Spleen (tissue), 11 donors: ENCODE data around the gene TMOD2. TPM values are rescaled to one million over a fixed set of nuclear protein-coding genes. Genes with fewer than 3 reads are reported as not detected.
A peak's percentile ranks its signal among the peaks of the same experiment; 100 is the strongest.

Source experiments
- DNase-seq: peaks from one replicate; pipeline ENCODE4 v3.0.0-alpha.2; 2020
- H3K27ac ChIP-seq, 8 donors: fragments of 200-600 bp; sonication (generic) in 7 of 8; 1 replicate in 4 of 8; 2 replicates in 4 of 8; pipeline versions ENCODE4 v1.5.0 to v1.8.0; 2016 to 2021; ENCODE audit warnings: inconsistent platforms in 4 of 8, mild to moderate bottlenecking in 4 of 8, moderate library complexity in 1 of 8
- H3K27me3 ChIP-seq, 7 donors: fragments of 200-600 bp; sonication (generic) in 6 of 7; replicated peaks in 1 of 7; 1 replicate in 4 of 7; 2 replicates in 3 of 7; pipeline versions ENCODE4 v1.5.0 to v1.8.0; 2016 to 2021; ENCODE audit warnings: inconsistent platforms in 3 of 7, mild to moderate bottlenecking in 1 of 7
- H3K36me3 ChIP-seq, 6 donors: fragments of 200-600 bp; sonication (generic) in 5 of 6; 1 replicate in 4 of 6; 2 replicates in 2 of 6; pipeline versions ENCODE4 v1.5.0 to v1.8.0; 2016 to 2021; ENCODE audit warnings: inconsistent platforms in 2 of 6
- H3K4me1 ChIP-seq, 6 donors: fragments of 200-600 bp; sonication (generic) in 5 of 6; 1 replicate in 3 of 6; 2 replicates in 3 of 6; pipeline versions ENCODE4 v1.5.0 to v1.8.0; 2016 to 2021; ENCODE audit warnings: inconsistent platforms in 3 of 6
- H3K4me3 ChIP-seq, 8 donors: fragments of 200-600 bp; sonication (generic) in 7 of 8; 1 replicate in 4 of 8; 2 replicates in 4 of 8; pipeline versions ENCODE4 v1.5.0 to v1.8.0; 2016 to 2021; ENCODE audit warnings: inconsistent platforms in 4 of 8, mild to moderate bottlenecking in 4 of 8, moderate library complexity in 2 of 8
- H3K9me3 ChIP-seq, 8 donors: fragments of 200-600 bp; sonication (generic) in 7 of 8; 1 replicate in 4 of 8; 2 replicates in 4 of 8; pipeline versions ENCODE4 v1.5.0 to v1.8.0; 2016 to 2021; ENCODE audit warnings: inconsistent platforms in 4 of 8
- CTCF ChIP-seq, 11 experiments: fragments of 200-600 bp in 7 of 11; fragments of 450-650 bp in 4 of 11; sonication (generic) in 4 of 11; IDR thresholded peaks in 8 of 11; conservative IDR thresholded peaks in 3 of 11; 1 replicate in 7 of 11; 2 replicates in 4 of 11; pipeline versions ENCODE4 v1.4.0 to v1.8.0; 2016 to 2021; ENCODE audit warnings: antibody characterized with exemption in 11 of 11, inconsistent platforms in 4 of 11, mild to moderate bottlenecking in 1 of 11
- POLR2A ChIP-seq, 3 donors: fragments of 450-650 bp; IDR thresholded peaks; one replicate each; pipeline ENCODE4 v1.5.1; 2017; ENCODE audit warnings: antibody characterized with exemption in 3 of 3, mild to moderate bottlenecking in 1 of 3
- POLR2AphosphoS5 ChIP-seq, 3 donors: sonication (generic); formaldehyde crosslinking; IDR thresholded peaks; one replicate each; pipeline ENCODE4 v1.5.1; 2017; ENCODE audit warnings: antibody characterized with exemption in 3 of 3
- WGBS, 5 donors: extraction: QIAGEN DNeasy Blood & Tissue Kit in 3 of 5; methylation state at CpG; one replicate each; pipeline versions ENCODE4 v1.1.5 to v1.1.7; 2013 to 2018; 5-methylcytosine and 5-hydroxymethylcytosine counted together
- intact Hi-C: fragments of 100-400 bp; cut with DNase I; formaldehyde crosslinking; loops from one replicate; pipeline ENCODE4 v1.15.0; 2023; ENCODE audit warnings: low total_unique reads
- polyA plus RNA-seq, 3 donors: library from polyadenylated mRNA; stranded (reverse); fragments of 200-250 nt; gene quantifications; one replicate each; pipeline ENCODE4 v1.2.1, GENCODE V29; 2013
- total RNA-seq, 7 donors: library from RNA; depleted of rRNA in 3 of 7; stranded (reverse); fragments of >200 nt in 3 of 7; fragmentation: NEBNext Ultra II Directional in 4 of 7; extraction: Animal tissue kit (Norgen Biotek cat#: 25700) in 4 of 7; gene quantifications; one replicate each; pipeline versions ENCODE4 v1.1.0 to v1.2.1, GENCODE V29; 2016 to 2021
- donor health status: healthy with polysubstance abuse.
- donor health status: DM: no; HTN: no; CAD: no; lungs with moderate emphysema.
- donor health status: DM: no; HTN: no; CAD: no.
- donor health status: Bipolar disorder and iron deficiency.
- donor health status: healthy.
- donor health status: DM: no; HTN: no; CAD: no.
- donor health status: DM: yes; HTN: yes; CAD: no.

TMOD2 gene
- total and polyA plus RNA-seq, 10 donors: 1.3 to 21.1 (median 14.2) TPM

GRCh38 chr15:51755790-51756189 is 4.4 kb downstream of the TMOD2 start:
- 34 to 64% (median 42%) methylated on average over 4 of the region's 4 CpGs for whole genome bisulfite sequencing, 5 donors
- no peak for DNase-seq
- intact Hi-C loops: no loop called here
- Histone ChIP-seq H3K36me3 (no peaks in the 10 kb centered on the region), H3K27me3 (peaks cover 0 to 6% (median 0%) of the 10 kb centered on the region in 7 donors), H3K9me3 (peaks cover 0 to 5% (median 0%) of the 10 kb centered on the region in 8 donors), H3K4me3 (peak overlapping the region in 1 of 8 donors; percentile 11), H3K27ac (peak overlapping the region in 3 of 8 donors; percentile 2 to 69 (median 35)), H3K4me1 (peaks cover 2 to 87% (median 44%) of the 10 kb centered on the region in 6 donors)
- TF ChIP-seq POLR2A (IDR thresholded peaks at IDR 0.05) (no peak), CTCF (IDR thresholded peaks at IDR 0.05 in 8 of 11, conservative IDR thresholded peaks at IDR 0.05 in 3 of 11) (no peak), POLR2AphosphoS5 (IDR thresholded peaks at IDR 0.05) (no peak)

DNA sequence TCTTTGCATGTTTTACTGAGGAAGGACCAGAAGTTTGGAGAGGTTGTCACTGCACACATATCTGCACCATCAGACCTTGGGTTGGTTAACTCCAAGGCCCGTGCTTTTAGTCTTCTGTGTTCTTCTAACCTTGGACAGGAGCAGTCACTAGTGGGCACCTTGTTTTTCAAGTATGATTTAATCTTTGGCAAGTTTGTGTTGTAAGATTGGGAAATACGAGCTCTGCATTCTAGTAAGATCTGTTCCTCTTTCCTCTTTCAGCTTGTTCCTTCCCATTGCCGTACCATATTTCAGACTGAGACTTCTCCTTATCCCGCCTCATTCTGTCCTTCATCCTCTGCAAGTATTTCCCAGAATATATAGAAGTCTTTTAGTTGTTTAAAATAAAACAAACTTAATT is 5.1 kb downstream of the TMOD2 start:
- Histone ChIP-seq H3K27me3 (no peaks in the 10 kb centered on the region), H3K36me3 (no peaks in the 10 kb centered on the region), H3K27ac (peak overlapping the region in 3 of 8 donors; percentile 2 to 69 (median 35)), H3K4me3 (peak overlapping the region in 1 of 8 donors; percentile 11), H3K4me1 (peaks cover 0 to 82% (median 39%) of the 10 kb centered on the region in 6 donors), H3K9me3 (peaks cover 0 to 5% (median 0%) of the 10 kb centered on the region in 8 donors)
- 35 to 74% (median 64%) methylated on average over 4 of the region's 4 CpGs for WGBS, 5 donors
- intact Hi-C loops: no loop called here
- TF ChIP-seq CTCF (IDR thresholded peaks at IDR 0.05 in 8 of 11, conservative IDR thresholded peaks at IDR 0.05 in 3 of 11) (no peak), POLR2AphosphoS5 (IDR thresholded peaks at IDR 0.05) (no peak), POLR2A (IDR thresholded peaks at IDR 0.05) (no peak)
- DNase-seq: no peak

DNA sequence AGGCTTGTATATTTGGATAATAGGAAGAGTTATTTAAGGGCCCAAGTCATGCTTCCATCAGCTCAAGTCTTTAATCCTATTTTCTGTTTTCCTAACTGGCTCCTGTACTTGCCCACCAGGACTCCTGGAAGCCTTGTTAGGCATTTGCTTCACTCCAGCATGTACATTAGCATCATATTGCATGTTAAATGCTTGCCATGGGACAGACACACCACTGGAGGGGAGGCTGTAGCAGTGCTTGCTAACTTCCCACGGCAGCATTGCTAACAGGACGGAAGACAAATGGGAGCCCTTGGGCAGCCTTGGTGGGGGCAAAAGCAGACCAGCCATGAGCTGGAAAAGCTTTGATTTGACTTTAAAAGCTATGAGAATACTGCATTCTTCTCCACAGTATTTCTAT is 6.1 kb downstream of the TMOD2 start:
- Histone ChIP-seq H3K4me3 (no peak overlapping the region), H3K27me3 (no peaks in the 10 kb centered on the region), H3K4me1 (peaks cover 0 to 76% (median 33%) of the 10 kb centered on the region in 6 donors), H3K27ac (no peak overlapping the region), H3K9me3 (peaks cover 0 to 5% (median 0%) of the 10 kb centered on the region in 8 donors), H3K36me3 (no peaks in the 10 kb centered on the region)
- intact Hi-C loops: no loop called here
- WGBS, 5 donors: 75 to 90% (median 84%) methylated on average over 2 of the region's 2 CpGs
- TF ChIP-seq CTCF (IDR thresholded peaks at IDR 0.05 in 8 of 11, conservative IDR thresholded peaks at IDR 0.05 in 3 of 11): no peak
- no peak for TF ChIP-seq POLR2AphosphoS5 (IDR thresholded peaks at IDR 0.05)
- TF ChIP-seq POLR2A (IDR thresholded peaks at IDR 0.05): no peak
- DNase-seq: no peak

DNA sequence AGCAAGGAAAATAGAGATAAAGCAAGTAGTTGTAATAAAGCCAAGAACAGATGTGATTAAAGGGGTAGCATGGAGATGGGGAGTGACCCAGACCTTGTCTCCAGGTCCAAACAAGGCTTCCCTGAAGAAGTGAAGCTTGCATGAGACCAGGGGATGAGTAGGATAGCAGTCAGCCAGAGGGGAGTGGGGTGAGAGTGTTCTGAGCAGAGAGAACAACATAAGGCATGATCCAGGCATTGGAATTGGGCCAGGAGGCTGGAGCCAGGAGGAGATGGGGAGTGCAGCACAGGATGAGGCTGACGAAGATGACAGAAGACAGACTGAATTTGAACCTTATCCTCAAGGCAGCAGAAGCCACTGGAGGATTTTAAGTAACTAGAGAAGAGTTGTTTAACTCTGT is 7.2 kb downstream of the TMOD2 start:
- intact Hi-C loops: no loop called here
- 54 to 63% (median 61%) methylated on average over 1 of the region's 1 CpG for WGBS, 5 donors
- no peak overlapping the region for H3K4me3 ChIP-seq
- no peaks in the 10 kb centered on the region for H3K36me3 ChIP-seq
- H3K27me3 ChIP-seq: no peaks in the 10 kb centered on the region
- H3K27ac ChIP-seq: peak overlapping the region in 6 of 8 donors; percentile 29 to 58 (median 53)
- peaks cover 0 to 5% (median 0%) of the 10 kb centered on the region in 8 donors for H3K9me3 ChIP-seq
- H3K4me1 ChIP-seq: peaks cover 0 to 64% (median 24%) of the 10 kb centered on the region in 6 donors
- TF ChIP-seq POLR2AphosphoS5 (IDR thresholded peaks at IDR 0.05) (peak in 1 of 3 donors; percentile 14), POLR2A (IDR thresholded peaks at IDR 0.05) (no peak)
- no peak for DNase-seq
